Activated naive CD8-positive, alpha-beta T cell treated with anti-CD3 and anti-CD28 coated beads, Interleukin-2, amount 10 ng/mL, durations not matched to agents 7 days and 5 days (primary cell): ENCODE results near the gene CS. TPM values are rescaled to one million over a fixed set of nuclear protein-coding genes. Genes with fewer than 3 reads are reported as not detected.
"Not testable (repeated sequence)": the region's sequence is repeated elsewhere in the genome, so short reads cannot be mapped to it uniquely, and the experiment has no call there.

Experiments
- ATAC-seq: fragments of 150-1000 bp; cut with Tn5 transposase; one replicate; pipeline ENCODE4 v1.10.0; 2021; ENCODE audit warnings: low read depth, moderate library complexity
- POLR2A ChIA-PET: fragments of 350-600 bp; sonication (Branson Sonifier 250); formaldehyde crosslinking; loops from one replicate; lab custom pipeline; 2021; ENCODE audit warnings: antibody characterized with exemption; lab: Charles Lee
- DNase-seq: peaks from one replicate; pipeline ENCODE4 v3.0.0; 2021
- H3K27ac Mint-ChIP-seq: one replicate; pipeline ENCODE4 v1.8.0; 2022; ENCODE audit warnings: mild to moderate bottlenecking, mixed read lengths
- H3K27me3 Mint-ChIP-seq: one replicate; pipeline ENCODE4 v1.8.0; 2022; ENCODE audit warnings: mild to moderate bottlenecking, moderate library complexity, mixed read lengths
- H3K36me3 Mint-ChIP-seq: one replicate; pipeline ENCODE4 v1.8.0; 2021; ENCODE audit warnings: mild to moderate bottlenecking, mixed read lengths
- H3K4me1 Mint-ChIP-seq: one replicate; pipeline ENCODE4 v1.8.0; 2021; ENCODE audit warnings: mixed read lengths
- H3K4me3 Mint-ChIP-seq: one replicate; pipeline ENCODE4 v1.8.0; 2022; ENCODE audit warnings: mild to moderate bottlenecking, moderate library complexity, mixed read lengths
- H3K9me3 Mint-ChIP-seq: one replicate; pipeline ENCODE4 v1.8.0; 2021; ENCODE audit warnings: mixed read lengths
- total RNA-seq, 2 experiments: library from RNA; stranded (reverse); gene quantifications; one replicate each; pipeline ENCODE4 v1.2.3, GENCODE V29; 2021

Gene CS
- total RNA-seq, 2 experiments from 2014 or later, result 165 to 176 TPM

- H3K27ac Mint-ChIP-seq, H3K36me3 Mint-ChIP-seq, DNase-seq, POLR2A ChIA-PET, H3K27me3 Mint-ChIP-seq, H3K4me3 Mint-ChIP-seq, ATAC-seq, H3K9me3 Mint-ChIP-seq: not testable (repeated sequence)
- H3K4me1 Mint-ChIP-seq, result peaks cover 19% of the 10 kb centered on the region
These were observed 37.2 kb downstream of the CS start for GRCh38 chr12:56262955-56263354.

GRCh38 chr12:56261503-56262232 is 38.5 kb downstream of the CS start:
- Mint-ChIP-seq H3K36me3 (peaks cover 1% of the 10 kb centered on the region), H3K9me3 (no peaks in the 10 kb centered on the region), H3K4me3 (no peak overlapping the region), H3K4me1 (peaks cover 19% of the 10 kb centered on the region), H3K27ac (no peak overlapping the region), H3K27me3 (no peaks in the 10 kb centered on the region)
- ATAC-seq (no peak), DNase-seq (no peak)
- POLR2A ChIA-PET, result interaction anchor here (1.2 kb wide), 1 partner anchor 143 kb away, joined by 3 read pairs; the partner anchor contains the start of gene ZC3H10

GRCh38 chr12:56260921-56261320 is 39.2 kb downstream of the CS start:
- ATAC-seq (no peak), DNase-seq (no peak)
- Mint-ChIP-seq H3K36me3 (peaks cover 4% of the 10 kb centered on the region), H3K27me3 (no peaks in the 10 kb centered on the region), H3K4me1 (peaks cover 18% of the 10 kb centered on the region), H3K4me3 (no peak overlapping the region), H3K9me3 (no peaks in the 10 kb centered on the region), H3K27ac (no peak overlapping the region)
- POLR2A ChIA-PET, result interaction anchor here (1.2 kb wide), 1 partner anchor 143 kb away, joined by 3 read pairs; the partner anchor contains the start of gene ZC3H10

GRCh38 chr12:56260380-56260779 is 39.8 kb downstream of the CS start:
- Mint-ChIP-seq H3K4me3 (no peak overlapping the region), H3K27ac (no peak overlapping the region), H3K27me3 (no peaks in the 10 kb centered on the region), H3K9me3 (no peaks in the 10 kb centered on the region), H3K36me3 (peaks cover 4% of the 10 kb centered on the region), H3K4me1 (peaks cover 15% of the 10 kb centered on the region)
- DNase-seq (no peak), ATAC-seq (no peak)
- POLR2A ChIA-PET, result interaction anchor here (1.2 kb wide), 1 partner anchor 142 kb away, joined by 3 read pairs; the partner anchor contains the start of gene ZC3H10

DNA sequence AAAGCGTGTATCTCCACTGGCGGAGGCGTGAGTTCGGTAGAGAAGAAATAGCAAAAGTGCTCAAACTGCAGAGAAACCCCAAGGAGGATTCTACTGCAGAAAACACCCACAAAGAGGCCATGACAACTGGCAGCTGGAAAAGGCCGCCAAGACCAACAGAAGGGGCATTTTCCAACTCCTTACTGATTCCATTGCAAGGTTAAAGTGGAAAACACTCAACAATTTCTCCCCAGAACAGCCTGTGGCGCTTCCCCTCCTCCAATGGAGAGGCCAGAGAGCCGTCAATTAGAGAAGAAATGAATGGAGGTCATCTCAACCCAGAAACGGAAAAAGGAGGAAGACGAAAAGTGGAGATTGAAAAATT is 41.3 kb downstream of the CS start:
- no peak for DNase-seq
- Mint-ChIP-seq H3K36me3 (peaks cover 7% of the 10 kb centered on the region), H3K4me1 (peaks cover 19% of the 10 kb centered on the region), H3K27me3 (no peaks in the 10 kb centered on the region), H3K9me3 (no peaks in the 10 kb centered on the region), H3K27ac (peak overlapping the region; percentile 79), H3K4me3 (peak overlapping the region; percentile 88)
- ATAC-seq, result no peak
- POLR2A ChIA-PET, result interaction anchor here (0.6 to 2.3 kb wide), 6 partner anchors 8 to 209 kb away, joined by 3 to 16 read pairs (median 5); partner anchors contain the start of genes COQ10A, RNF41, SMARCC2 and ZC3H10

GRCh38 chr12:56258068-56258819 is 41.9 kb downstream of the CS start, which contains the start of gene ANKRD52:
TSS of gene ANKRD52 (minus strand) at chr12:56258384. CDS start at chr12:56258269, 115 bp downstream.
- ATAC-seq, result peak; percentile 92
- H3K4me1 Mint-ChIP-seq, result peaks cover 19% of the 10 kb centered on the region
- peaks cover 7% of the 10 kb centered on the region for H3K36me3 Mint-ChIP-seq
- no peaks in the 10 kb centered on the region for H3K9me3 Mint-ChIP-seq
- POLR2A ChIA-PET, result interaction anchor here (0.6 to 2.3 kb wide), 8 partner anchors 9 to 210 kb away, joined by 3 to 16 read pairs (median 4); partner anchors contain the start of genes COQ10A, RNF41, SMARCC2 and ZC3H10
- H3K27ac Mint-ChIP-seq, result peak within 1 kb of the TSS; percentile 79
- H3K27me3 Mint-ChIP-seq, result no peaks in the 10 kb centered on the region
- DNase-seq, result peak; percentile 94
- peak within 1 kb of the TSS; percentile 88 for H3K4me3 Mint-ChIP-seq

DNA sequence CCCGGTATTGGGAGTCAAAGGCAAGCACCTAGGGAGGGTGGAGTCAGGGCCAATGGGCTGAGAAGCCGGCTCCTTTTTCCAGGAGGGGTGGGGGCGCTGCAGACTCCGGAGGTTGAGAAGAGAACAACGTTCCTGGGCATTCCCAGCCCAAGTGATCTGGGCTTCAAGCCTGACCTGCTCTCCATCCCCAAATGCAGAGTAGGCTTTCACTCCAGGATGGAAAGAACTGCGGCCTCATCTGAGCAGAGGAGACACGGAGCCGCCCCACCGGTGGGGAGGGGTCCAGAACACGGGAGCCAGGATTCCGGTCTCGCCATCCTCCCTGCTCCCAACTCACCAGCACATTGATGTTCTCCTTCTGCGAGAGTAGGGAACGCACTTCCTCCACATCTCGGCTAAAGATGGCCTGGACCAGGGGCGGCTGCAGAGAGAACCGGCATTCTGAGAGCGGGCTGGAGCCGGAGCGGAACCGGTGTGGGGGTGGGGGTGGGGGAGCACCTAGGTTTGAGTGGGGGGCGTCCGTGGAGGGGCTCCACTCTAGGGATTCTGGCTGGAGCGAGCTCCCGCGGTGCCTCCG is 42.6 kb downstream of the CS start:
- Mint-ChIP-seq H3K27ac (peak overlapping the region; percentile 78), H3K27me3 (no peaks in the 10 kb centered on the region), H3K4me1 (peaks cover 19% of the 10 kb centered on the region), H3K36me3 (peaks cover 7% of the 10 kb centered on the region), H3K4me3 (peak overlapping the region; percentile 87), H3K9me3 (no peaks in the 10 kb centered on the region)
- POLR2A ChIA-PET, result interaction anchor here (0.9 to 2.3 kb wide), 7 partner anchors 9 to 198 kb away, joined by 3 to 16 read pairs (median 4); partner anchors contain the start of genes COQ10A, RNF41, SMARCC2 and TIMELESS
- ATAC-seq (peak; percentile 7), DNase-seq (no peak)

DNA sequence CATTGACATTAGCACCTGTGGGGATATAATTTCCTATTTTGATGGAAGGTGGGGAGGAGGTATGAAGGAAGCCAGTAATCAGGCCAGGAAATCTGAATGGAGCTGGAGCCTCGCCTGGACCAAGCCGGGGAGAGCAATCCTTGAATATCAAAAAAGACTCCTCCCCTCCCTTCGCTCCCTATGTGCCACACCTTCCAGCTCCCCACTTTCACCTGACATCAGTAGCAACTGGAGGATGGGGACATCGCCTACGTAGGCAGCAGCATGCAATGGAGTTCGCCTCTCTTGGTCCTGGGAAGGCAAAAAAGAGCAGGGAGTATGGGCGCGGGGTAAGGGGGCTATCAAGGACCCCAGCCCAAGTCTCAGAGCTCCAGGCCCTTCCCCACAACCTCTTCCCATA is 43.1 kb downstream of the CS start:
- no peak overlapping the region for H3K27ac Mint-ChIP-seq

GRCh38 chr12:56256326-56256960 is 43.7 kb downstream of the CS start:
- H3K4me3 Mint-ChIP-seq, result peak overlapping the region; percentile 87
- DNase-seq (no peak), ATAC-seq (no peak)
- H3K27me3 Mint-ChIP-seq, result no peaks in the 10 kb centered on the region
- POLR2A ChIA-PET, result interaction anchor here (0.9 to 2.3 kb wide), 3 partner anchors 10 to 192 kb away, joined by 4 to 16 read pairs (median 5); partner anchors contain the start of genes COQ10A and TIMELESS
- no peaks in the 10 kb centered on the region for H3K9me3 Mint-ChIP-seq
- no peak overlapping the region for H3K27ac Mint-ChIP-seq
- peaks cover 19% of the 10 kb centered on the region for H3K4me1 Mint-ChIP-seq
- H3K36me3 Mint-ChIP-seq, result peaks cover 7% of the 10 kb centered on the region

More for the DNA sequence above, 43.1 kb downstream of the CS start:
- POLR2A ChIA-PET, result interaction anchor here (0.9 to 2.3 kb wide), 3 partner anchors 10 to 192 kb away, joined by 4 to 16 read pairs (median 5); partner anchors contain the start of genes COQ10A and TIMELESS
- ATAC-seq, result no peak
- peak overlapping the region; percentile 87 for H3K4me3 Mint-ChIP-seq
- H3K36me3 Mint-ChIP-seq, result peaks cover 7% of the 10 kb centered on the region
- H3K9me3 Mint-ChIP-seq, result no peaks in the 10 kb centered on the region
- no peak for DNase-seq
- H3K4me1 Mint-ChIP-seq, result peaks cover 19% of the 10 kb centered on the region
- H3K27me3 Mint-ChIP-seq, result no peaks in the 10 kb centered on the region

DNA sequence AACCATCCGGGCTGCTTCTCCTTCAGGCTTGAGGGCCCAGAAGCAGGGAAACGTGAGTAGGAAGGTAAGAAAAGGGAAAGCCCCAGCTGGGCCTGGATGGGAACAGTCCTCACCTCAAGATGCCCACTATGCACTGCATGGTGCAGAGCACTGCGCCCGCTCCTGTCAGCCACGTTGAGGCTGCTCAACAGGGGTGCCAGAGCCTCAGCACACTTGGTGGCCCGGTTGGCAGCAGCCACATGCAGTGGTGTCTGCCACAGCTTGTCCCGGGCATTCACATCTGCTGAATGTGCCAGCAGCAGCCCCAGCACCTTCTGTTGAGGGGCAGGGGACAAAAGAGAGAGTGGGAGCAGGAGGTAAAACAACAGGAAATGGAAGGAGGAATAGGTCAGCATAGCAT is 44.5 kb downstream of the CS start:
- no peak for ATAC-seq
- DNase-seq, result no peak
- Mint-ChIP-seq H3K4me3 (no peak overlapping the region), H3K4me1 (peaks cover 19% of the 10 kb centered on the region), H3K36me3 (peaks cover 7% of the 10 kb centered on the region), H3K9me3 (no peaks in the 10 kb centered on the region), H3K27me3 (no peaks in the 10 kb centered on the region), H3K27ac (no peak overlapping the region)
- POLR2A ChIA-PET, result no interaction called here

- no peaks in the 10 kb centered on the region for H3K9me3 Mint-ChIP-seq
- H3K27me3 Mint-ChIP-seq, result no peaks in the 10 kb centered on the region
- H3K4me1 Mint-ChIP-seq, result peaks cover 17% of the 10 kb centered on the region
- POLR2A ChIA-PET, result no interaction called here
- no peak overlapping the region for H3K27ac Mint-ChIP-seq
- H3K4me3 Mint-ChIP-seq, result no peak overlapping the region
- H3K36me3 Mint-ChIP-seq, result peaks cover 9% of the 10 kb centered on the region
- no peak for ATAC-seq
- DNase-seq, result no peak
These were observed 47.0 kb downstream of the CS start for GRCh38 chr12:56253091-56253490.

DNA sequence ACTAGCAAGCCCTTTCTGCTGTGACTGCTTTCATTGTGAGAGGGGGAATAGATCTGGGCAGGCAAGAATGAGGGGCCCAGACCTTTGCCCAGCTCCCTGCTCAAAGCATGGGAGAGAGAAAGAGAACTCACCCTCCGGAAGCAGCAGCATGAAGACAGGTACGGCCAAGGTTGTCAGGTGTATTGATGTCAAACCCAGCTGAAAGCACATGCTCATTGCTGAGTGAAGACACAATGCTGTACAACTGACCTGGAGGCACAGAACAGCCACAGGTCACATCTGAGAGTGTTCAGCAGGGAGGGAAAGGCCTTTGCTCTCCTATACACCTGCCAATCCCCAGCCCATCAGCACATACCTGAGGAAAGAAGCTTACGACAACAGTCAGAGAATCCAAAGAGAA is 47.5 kb downstream of the CS start:
- peaks cover 10% of the 10 kb centered on the region for H3K36me3 Mint-ChIP-seq
- no peak for ATAC-seq
- H3K4me3 Mint-ChIP-seq, result no peak overlapping the region
- H3K27ac Mint-ChIP-seq, result no peak overlapping the region
- H3K9me3 Mint-ChIP-seq, result no peaks in the 10 kb centered on the region
- H3K27me3 Mint-ChIP-seq, result no peaks in the 10 kb centered on the region
- no peak for DNase-seq
- POLR2A ChIA-PET, result interaction anchor here (1.1 kb wide), 1 partner anchor 17 kb away, joined by 4 read pairs; no protein-coding TSS in a partner anchor
- peaks cover 17% of the 10 kb centered on the region for H3K4me1 Mint-ChIP-seq
